Left ventricle myocardium superior (tissue), 1 donor: ENCODE measurements around the gene PTPRM. TPM values are rescaled to one million over a fixed set of nuclear protein-coding genes. Genes with fewer than 3 reads are reported as not detected.
A peak's percentile ranks its signal among the peaks of the same experiment; 100 is the strongest.

Experiments used
- ATAC-seq: fragments of 200-7000 bp; cut with Tn5 transposase; one replicate; pipeline ENCODE4 v1.9.1; 2020; ENCODE audit warnings: mild to moderate bottlenecking, moderate library complexity
- DNase-seq: peaks from one replicate; pipeline ENCODE4 v3.0.0-alpha.2; 2020
- intact Hi-C: fragments of 100-400 bp; cut with micrococcal nuclease; formaldehyde crosslinking; loops from one replicate; pipeline ENCODE4 v1.11.0; 2022
- total RNA-seq: library from RNA; stranded (reverse); fragmentation: NEBNext Ultra II Directional; extraction: Animal tissue kit (Norgen Biotek cat#: 25700); gene quantifications from one replicate; pipeline ENCODE4 v1.2.1, GENCODE V29; 2021
- donor health status: DM: no; HTN: yes; CAD: no; lungs with severe emphysema.

The PTPRM gene
- total RNA-seq, 1 donor from 2014 or later, result 100 TPM

- intact Hi-C loops, result no loop called here
Measured at GRCh38 chr18:8248576-8248975, 681.5 kb downstream of the PTPRM start.

GRCh38 chr18:8249811-8250210 is 682.7 kb downstream of the PTPRM start:
- ATAC-seq (no peak), DNase-seq (no peak)
- intact Hi-C loops, result no loop called here

More at GRCh38 chr18:8248576-8248975, 681.5 kb downstream of the PTPRM start:
- DNase-seq (no peak), ATAC-seq (no peak)

GRCh38 chr18:8252371-8252770 is 685.3 kb downstream of the PTPRM start:
- ATAC-seq (no peak), DNase-seq (no peak)
- intact Hi-C loops, result no loop called here

- intact Hi-C loops, result no loop called here
- DNase-seq (no peak), ATAC-seq (peak; percentile 93)
Measured at GRCh38 chr18:8253944-8254343, 686.8 kb downstream of the PTPRM start.

DNA sequence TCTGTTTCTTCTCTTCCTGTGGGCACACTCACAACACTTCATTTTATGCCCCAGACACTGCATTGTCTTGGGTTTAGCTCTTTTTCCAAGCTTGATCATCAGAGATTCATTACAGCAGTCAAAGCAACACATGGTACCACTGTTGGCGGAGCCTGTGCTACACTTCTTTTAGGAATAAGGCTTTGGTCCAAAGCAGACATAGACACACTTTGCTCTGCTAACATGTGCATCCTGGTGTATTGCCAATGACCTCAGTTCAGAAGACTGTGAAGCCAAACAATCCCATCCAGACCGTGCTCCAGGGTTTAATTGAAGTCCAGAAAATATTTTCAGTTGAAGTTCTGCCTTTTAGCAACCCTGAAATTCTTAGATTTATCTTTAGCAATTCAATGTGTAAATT is 687.5 kb downstream of the PTPRM start:
- no peak for DNase-seq
- ATAC-seq, result peak; percentile 93
- intact Hi-C loops, result no loop called here

DNA sequence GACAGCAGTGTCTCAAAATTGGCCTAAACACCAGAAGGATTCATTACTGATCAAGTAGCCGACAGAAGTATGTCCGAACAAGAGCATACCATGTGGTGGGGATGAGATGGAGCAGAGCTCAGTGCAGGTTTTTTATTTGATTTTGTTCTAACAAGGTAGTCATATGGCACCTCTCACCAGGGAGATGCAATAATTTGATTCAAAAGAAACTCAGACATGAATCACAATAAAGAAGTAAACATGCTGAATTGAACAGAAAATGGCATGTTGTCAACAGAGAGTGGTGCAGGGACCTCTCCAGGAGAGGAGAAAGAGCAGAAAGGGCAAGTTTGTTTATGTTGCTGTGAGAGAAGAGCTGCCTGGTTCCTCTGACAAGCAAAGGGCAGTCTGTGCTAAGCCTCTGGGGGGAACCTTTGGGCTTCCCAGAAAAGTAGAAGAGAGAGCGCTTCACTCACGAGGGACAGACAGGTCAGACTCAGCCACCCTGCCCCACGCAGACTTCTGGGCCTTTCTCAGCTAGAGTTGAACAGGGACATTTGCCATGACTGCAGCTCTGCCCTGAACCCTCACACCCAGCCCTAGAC is 690.8 kb downstream of the PTPRM start:
- ATAC-seq (no peak), DNase-seq (no peak)
- intact Hi-C loops, result no loop called here

GRCh38 chr18:8260319-8260718 is 693.2 kb downstream of the PTPRM start:
- DNase-seq (no peak), ATAC-seq (no peak)

DNA sequence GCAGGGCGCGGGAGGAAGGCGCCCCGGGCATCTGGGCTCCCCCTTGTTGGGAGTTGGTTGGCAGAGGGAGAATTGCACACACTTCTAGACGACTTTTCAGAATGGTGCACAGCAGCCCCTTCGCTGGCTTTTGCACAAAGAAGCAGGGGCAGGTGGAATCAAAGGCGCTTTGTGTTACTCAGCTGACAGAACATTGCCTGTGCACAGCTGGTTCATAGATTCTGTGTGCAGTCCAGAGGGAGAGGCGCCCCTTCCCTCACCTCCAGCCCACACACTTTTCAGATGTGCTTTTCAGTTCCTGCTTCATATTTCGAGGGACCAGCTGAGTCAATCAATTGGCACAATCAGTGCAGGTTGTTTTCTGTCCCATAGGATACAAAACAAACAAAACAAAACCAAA is 693.7 kb downstream of the PTPRM start:
- intact Hi-C loops, result no loop called here
- no peak for DNase-seq
- no peak for ATAC-seq

More at GRCh38 chr18:8260319-8260718, 693.2 kb downstream of the PTPRM start:
- intact Hi-C loops, result no loop called here

DNA sequence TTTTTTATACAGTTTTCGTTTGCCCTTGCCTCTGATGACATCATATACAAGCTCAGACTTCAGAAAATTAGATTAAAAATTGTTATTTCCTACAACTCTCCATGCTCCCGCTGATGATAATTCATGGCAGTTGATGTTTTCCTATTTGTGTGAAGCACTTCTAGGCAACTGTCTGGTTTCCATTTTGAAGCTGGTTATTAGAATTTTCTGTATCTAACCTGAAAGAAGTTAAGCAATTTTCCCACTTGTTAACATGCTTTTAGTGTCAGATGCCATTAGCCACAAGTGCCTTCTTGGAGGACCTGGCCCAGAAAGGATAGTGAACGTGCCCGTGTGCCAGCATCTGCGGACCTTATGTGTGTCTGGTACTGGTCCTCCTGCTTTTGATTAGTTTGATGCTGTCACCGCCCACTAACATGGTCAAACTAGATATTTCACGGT is 694.6 kb downstream of the PTPRM start:
- DNase-seq (no peak), ATAC-seq (no peak)
- intact Hi-C loops, result no loop called here

- intact Hi-C loops, result no loop called here
- ATAC-seq, result no peak
- no peak for DNase-seq
Measured at GRCh38 chr18:8262221-8262620, 695.1 kb downstream of the PTPRM start.

- ATAC-seq, result no peak
- no peak for DNase-seq
- intact Hi-C loops, result no loop called here
Measured at GRCh38 chr18:8264116-8264515, 697.0 kb downstream of the PTPRM start.

- DNase-seq (no peak), ATAC-seq (peak; percentile 31)
- intact Hi-C loops, result no loop called here
Measured at GRCh38 chr18:8264861-8265411, 697.8 kb downstream of the PTPRM start.

DNA sequence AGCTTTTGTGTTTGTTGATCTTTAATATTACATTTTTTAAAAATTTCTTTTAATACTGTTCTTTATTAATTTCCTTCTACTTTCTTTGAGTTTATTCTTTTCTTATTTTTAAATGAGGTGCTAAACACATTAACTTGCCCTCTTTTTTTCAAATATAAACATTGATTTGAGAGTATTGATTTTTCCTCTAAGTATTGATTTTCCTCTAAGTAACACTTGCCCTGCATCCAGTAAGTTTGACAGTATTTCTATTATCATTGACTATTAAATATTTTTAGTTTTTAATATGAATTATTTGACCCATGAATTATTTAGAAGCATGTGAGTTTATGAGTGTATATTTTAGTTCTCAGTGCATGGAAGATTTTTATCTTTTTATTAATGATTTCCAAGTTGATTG is 705.1 kb downstream of the PTPRM start:
- intact Hi-C loops, result no loop called here

DNA sequence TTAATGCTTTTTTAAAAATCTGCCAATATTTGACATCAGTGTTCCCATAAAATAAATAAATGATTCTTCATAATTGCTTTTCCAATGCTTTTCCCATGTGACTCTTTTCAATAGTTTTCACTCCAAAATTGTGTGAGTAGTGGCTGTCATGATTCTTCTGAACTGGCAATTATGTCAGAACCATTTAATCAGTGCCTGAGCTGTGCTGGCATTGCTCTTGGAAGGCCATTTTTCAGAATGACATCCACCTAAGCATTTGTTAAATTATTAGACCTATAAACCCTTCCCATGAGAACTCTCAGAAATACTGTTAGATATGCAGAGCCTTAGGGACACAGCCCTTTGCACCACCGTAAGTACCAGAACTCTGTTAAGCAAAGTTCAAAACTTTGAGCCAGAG is 707.3 kb downstream of the PTPRM start:
- ATAC-seq (no peak), DNase-seq (no peak)
- intact Hi-C loops, result no loop called here

More for the DNA sequence above, 705.1 kb downstream of the PTPRM start:
- ATAC-seq (no peak), DNase-seq (no peak)

DNA sequence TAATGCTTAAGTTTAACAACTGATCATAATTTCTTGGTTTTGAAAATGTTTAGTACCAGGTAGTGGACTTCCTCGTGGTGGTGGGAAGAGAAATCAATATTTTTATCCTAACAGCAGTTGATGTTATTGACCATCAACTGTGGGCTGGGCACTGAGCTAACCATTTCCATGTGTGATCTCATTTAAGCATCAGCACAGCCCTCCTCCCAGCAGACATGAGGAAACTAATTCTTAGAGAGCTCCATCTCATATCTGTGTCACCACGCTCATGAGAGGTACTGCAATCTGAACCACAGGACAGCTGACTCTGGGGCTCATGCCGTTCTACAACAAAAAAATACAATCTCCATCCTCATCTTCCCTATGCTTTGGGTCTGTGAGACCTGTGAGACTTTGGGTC is 709.3 kb downstream of the PTPRM start:
- intact Hi-C loops, result no loop called here
- ATAC-seq (no peak), DNase-seq (no peak)

DNA sequence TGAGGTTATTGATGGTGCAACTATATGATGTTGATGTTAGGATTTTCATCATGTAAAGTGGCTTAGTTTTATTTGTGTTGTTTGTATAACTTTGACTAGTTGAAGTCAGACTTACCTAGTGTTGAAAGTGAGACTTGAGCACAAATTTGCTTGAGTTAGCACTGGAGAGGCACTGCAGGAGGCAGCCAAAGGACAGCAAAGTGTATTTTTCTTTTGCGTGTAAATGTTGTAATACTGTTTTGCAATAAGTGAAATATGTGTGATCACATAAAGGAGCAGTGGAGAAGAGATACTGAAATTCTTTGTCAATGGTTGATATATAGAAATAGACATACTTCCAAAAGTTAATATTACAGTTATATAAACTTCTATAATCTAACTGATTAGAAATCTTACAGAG is 710.2 kb downstream of the PTPRM start:
- ATAC-seq (no peak), DNase-seq (no peak)
- intact Hi-C loops, result no loop called here

DNA sequence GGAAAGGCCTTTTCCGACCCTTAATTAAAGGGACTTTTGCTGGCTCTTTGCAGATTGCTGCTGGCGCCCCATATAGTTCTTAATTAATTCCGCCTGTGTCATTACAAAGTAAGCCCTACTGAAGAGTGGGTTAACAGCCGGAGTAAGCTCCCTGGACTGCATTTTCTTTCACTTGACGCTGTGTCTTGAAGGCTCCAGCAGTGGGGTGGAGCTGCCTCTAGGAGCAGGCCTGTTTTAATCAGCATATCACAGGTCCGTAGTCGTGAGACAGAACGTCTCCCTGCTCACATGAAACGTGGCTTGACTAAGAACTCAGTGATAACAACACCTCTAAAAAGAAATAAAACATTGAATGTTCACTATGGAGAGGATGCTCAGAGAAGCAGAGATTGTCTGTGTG is 712.2 kb downstream of the PTPRM start:
- no peak for DNase-seq
- intact Hi-C loops, result no loop called here
- ATAC-seq, result no peak

- ATAC-seq (no peak), DNase-seq (no peak)
- intact Hi-C loops, result no loop called here
Measured at GRCh38 chr18:8279781-8280330, 712.7 kb downstream of the PTPRM start.

- DNase-seq (no peak), ATAC-seq (no peak)
- intact Hi-C loops, result no loop called here
Measured at GRCh38 chr18:8283891-8284585, 716.9 kb downstream of the PTPRM start.

GRCh38 chr18:8286303-8286702 is 719.2 kb downstream of the PTPRM start:
- no peak for DNase-seq
- intact Hi-C loops, result no loop called here
- ATAC-seq, result no peak
